Immature natural killer cell (primary cell): ENCODE measurements around the gene ENTPD2. TPM values are rescaled to one million over a fixed set of nuclear protein-coding genes. Genes with fewer than 3 reads are reported as not detected.

ENCODE experiments used
- DNase-seq, 3 donors: peaks; one replicate each; pipeline ENCODE4 v3.0.0; 2022; ENCODE audit warnings: mixed read lengths in 1 of 3
- H3K27ac Mint-ChIP-seq, 6 donors: one replicate each; pipeline ENCODE4 v1.8.0; 2020; ENCODE audit warnings: mixed read lengths in 6 of 6, mild to moderate bottlenecking in 5 of 6, inconsistent platforms in 4 of 6, moderate library complexity in 3 of 6
- H3K27me3 Mint-ChIP-seq, 3 donors: one replicate each; pipeline ENCODE4 v1.8.0; 2020 to 2021; ENCODE audit warnings: low read depth in 3 of 3, mild to moderate bottlenecking in 3 of 3, mixed read lengths in 3 of 3, moderate library complexity in 3 of 3, inconsistent platforms in 1 of 3
- H3K36me3 Mint-ChIP-seq, 3 donors: one replicate each; pipeline ENCODE4 v1.8.0; 2020; ENCODE audit warnings: mixed read lengths in 3 of 3, inconsistent platforms in 2 of 3, mild to moderate bottlenecking in 2 of 3
- H3K4me1 Mint-ChIP-seq, 2 donors: one replicate each; pipeline ENCODE4 v1.8.0; 2020; ENCODE audit warnings: inconsistent platforms in 2 of 2, mild to moderate bottlenecking in 2 of 2, mixed read lengths in 2 of 2, moderate library complexity in 1 of 2
- H3K4me3 Mint-ChIP-seq, 5 donors: one replicate each; pipeline ENCODE4 v1.8.0; 2020; ENCODE audit warnings: mild to moderate bottlenecking in 5 of 5, mixed read lengths in 5 of 5, inconsistent platforms in 3 of 5, moderate library complexity in 3 of 5
- H3K9me3 Mint-ChIP-seq, 6 donors: one replicate each; pipeline ENCODE4 v1.8.0; 2020; ENCODE audit warnings: mild to moderate bottlenecking in 6 of 6, mixed read lengths in 6 of 6, inconsistent platforms in 4 of 6, moderate library complexity in 3 of 6
- polyA plus RNA-seq, 3 donors: library from polyadenylated mRNA; unstranded; fragments of 300-500 nt; fragmentation: Illumina TruSeq; gene quantifications; one replicate each; pipeline ENCODE4 v1.2.3, GENCODE V29; 2021

Gene ENTPD2
- polyA plus RNA-seq, 3 donors from 2014 or later, result not detected

GRCh38 chr9:137085920-137086530 is 32.2 kb upstream of the ENTPD2 start:
- Mint-ChIP-seq H3K36me3 (peaks cover 0 to 5% (median 4%) of the 10 kb centered on the region in 3 donors), H3K4me3 (peak overlapping the region; percentile 84 to 91 (median 89)), H3K27me3 (peaks cover 4 to 8% (median 5%) of the 10 kb centered on the region in 3 donors), H3K4me1 (peaks cover 19 to 28% of the 10 kb centered on the region in 2 donors), H3K9me3 (no peaks in the 10 kb centered on the region), H3K27ac (peak overlapping the region; percentile 87 to 94 (median 93))
- DNase-seq, result peak in 1 of 3 donors; percentile 28

- Mint-ChIP-seq H3K27ac (no peak overlapping the region), H3K4me1 (peaks cover 22 to 27% of the 10 kb centered on the region in 2 donors), H3K9me3 (no peaks in the 10 kb centered on the region), H3K4me3 (no peak overlapping the region), H3K27me3 (peaks cover 4 to 8% (median 5%) of the 10 kb centered on the region in 3 donors), H3K36me3 (peaks cover 0 to 4% (median 4%) of the 10 kb centered on the region in 3 donors)
- DNase-seq, result no peak
These were observed 30.7 kb upstream of the ENTPD2 start for GRCh38 chr9:137084526-137084925.

GRCh38 chr9:137083394-137084004 is 29.6 kb upstream of the ENTPD2 start:
- peaks cover 4 to 5% (median 5%) of the 10 kb centered on the region in 3 donors for H3K27me3 Mint-ChIP-seq
- H3K36me3 Mint-ChIP-seq, result no peaks in the 10 kb centered on the region
- no peak for DNase-seq
- no peaks in the 10 kb centered on the region for H3K9me3 Mint-ChIP-seq
- no peak overlapping the region for H3K27ac Mint-ChIP-seq
- no peak overlapping the region for H3K4me3 Mint-ChIP-seq
- H3K4me1 Mint-ChIP-seq, result peaks cover 17 to 21% of the 10 kb centered on the region in 2 donors

GRCh38 chr9:137082925-137083290 is 29.0 kb upstream of the ENTPD2 start:
- Mint-ChIP-seq H3K4me3 (no peak overlapping the region), H3K27me3 (peaks cover 4 to 5% (median 4%) of the 10 kb centered on the region in 3 donors), H3K27ac (no peak overlapping the region), H3K36me3 (no peaks in the 10 kb centered on the region), H3K9me3 (no peaks in the 10 kb centered on the region), H3K4me1 (peaks cover 13 to 15% of the 10 kb centered on the region in 2 donors)
- DNase-seq, result no peak

GRCh38 chr9:137082222-137082924 is 28.5 kb upstream of the ENTPD2 start:
- no peak for DNase-seq
- no peak overlapping the region for H3K27ac Mint-ChIP-seq
- H3K27me3 Mint-ChIP-seq, result peaks cover 4 to 5% (median 4%) of the 10 kb centered on the region in 3 donors
- no peak overlapping the region for H3K4me3 Mint-ChIP-seq
- H3K9me3 Mint-ChIP-seq, result no peaks in the 10 kb centered on the region
- peaks cover 8 to 10% of the 10 kb centered on the region in 2 donors for H3K4me1 Mint-ChIP-seq
- H3K36me3 Mint-ChIP-seq, result no peaks in the 10 kb centered on the region

GRCh38 chr9:137080260-137081122 is 26.6 kb upstream of the ENTPD2 start:
- peaks cover 0 to 2% (median 0%) of the 10 kb centered on the region in 3 donors for H3K27me3 Mint-ChIP-seq
- peaks cover 2 to 4% of the 10 kb centered on the region in 2 donors for H3K4me1 Mint-ChIP-seq
- no peaks in the 10 kb centered on the region for H3K36me3 Mint-ChIP-seq

GRCh38 chr9:137079401-137079787 is 25.5 kb upstream of the ENTPD2 start:
- Mint-ChIP-seq H3K4me1 (peaks cover 0 to 3% of the 10 kb centered on the region in 2 donors), H3K36me3 (no peaks in the 10 kb centered on the region), H3K4me3 (peak overlapping the region in 3 of 5 donors; percentile 32 to 44 (median 38)), H3K27ac (peak overlapping the region in 1 of 6 donors; percentile 50), H3K9me3 (no peaks in the 10 kb centered on the region), H3K27me3 (no peaks in the 10 kb centered on the region)
- no peak for DNase-seq

More at GRCh38 chr9:137080260-137081122, 26.6 kb upstream of the ENTPD2 start:
- no peak for DNase-seq
- Mint-ChIP-seq H3K27ac (no peak overlapping the region), H3K4me3 (peak overlapping the region in 1 of 5 donors; percentile 38), H3K9me3 (no peaks in the 10 kb centered on the region)

GRCh38 chr9:137078701-137079400 is 25.0 kb upstream of the ENTPD2 start:
- no peak overlapping the region for H3K27ac Mint-ChIP-seq

GRCh38 chr9:137077758-137078693 is 24.2 kb upstream of the ENTPD2 start:
- DNase-seq, result peak; percentile 34 to 43 (median 42)

More at GRCh38 chr9:137078701-137079400, 25.0 kb upstream of the ENTPD2 start:
- Mint-ChIP-seq H3K36me3 (no peaks in the 10 kb centered on the region), H3K9me3 (no peaks in the 10 kb centered on the region), H3K27me3 (no peaks in the 10 kb centered on the region), H3K4me1 (peaks cover 0 to 3% of the 10 kb centered on the region in 2 donors), H3K4me3 (peak overlapping the region in 4 of 5 donors; percentile 30 to 56 (median 48))
- DNase-seq, result no peak

GRCh38 chr9:137077010-137077747 is 23.3 kb upstream of the ENTPD2 start, which contains the start of gene UAP1L1:
UAP1L1 (plus strand) TSS chr9:137077517; CDS start chr9:137077533, 16 bp downstream.
- H3K9me3 Mint-ChIP-seq, result no peaks in the 10 kb centered on the region
- peak; percentile 61 to 67 (median 66) for DNase-seq
- H3K4me3 Mint-ChIP-seq, result peak within 1 kb of the TSS; percentile 69 to 78 (median 75)
- peak within 1 kb of the TSS in 3 of 6 donors; percentile 36 to 71 (median 67) for H3K27ac Mint-ChIP-seq
- no peaks in the 10 kb centered on the region for H3K36me3 Mint-ChIP-seq
- H3K27me3 Mint-ChIP-seq, result peaks cover 0 to 2% (median 0%) of the 10 kb centered on the region in 3 donors
- H3K4me1 Mint-ChIP-seq, result peaks cover 0 to 4% of the 10 kb centered on the region in 2 donors

More at GRCh38 chr9:137077758-137078693, 24.2 kb upstream of the ENTPD2 start:
- H3K27me3 Mint-ChIP-seq, result peaks cover 0 to 2% (median 0%) of the 10 kb centered on the region in 3 donors
- peak overlapping the region in 1 of 6 donors; percentile 36 for H3K27ac Mint-ChIP-seq
- no peaks in the 10 kb centered on the region for H3K36me3 Mint-ChIP-seq
- peaks cover 0 to 4% of the 10 kb centered on the region in 2 donors for H3K4me1 Mint-ChIP-seq
- no peaks in the 10 kb centered on the region for H3K9me3 Mint-ChIP-seq
- peak overlapping the region; percentile 69 to 78 (median 73) for H3K4me3 Mint-ChIP-seq

- no peaks in the 10 kb centered on the region for H3K9me3 Mint-ChIP-seq
- H3K36me3 Mint-ChIP-seq, result no peaks in the 10 kb centered on the region
- no peak for DNase-seq
- H3K27ac Mint-ChIP-seq, result peak overlapping the region in 2 of 6 donors; percentile 67 to 71
- H3K4me3 Mint-ChIP-seq, result peak overlapping the region; percentile 55 to 75 (median 66)
- H3K4me1 Mint-ChIP-seq, result peaks cover 0 to 4% of the 10 kb centered on the region in 2 donors
- H3K27me3 Mint-ChIP-seq, result peaks cover 0 to 2% (median 0%) of the 10 kb centered on the region in 3 donors
These were observed 22.8 kb upstream of the ENTPD2 start for GRCh38 chr9:137076636-137077009.
